ENCODE measurements around the gene GRID1.
A peak's percentile ranks its signal among the peaks of the same experiment; 100 is the strongest.

DNA sequence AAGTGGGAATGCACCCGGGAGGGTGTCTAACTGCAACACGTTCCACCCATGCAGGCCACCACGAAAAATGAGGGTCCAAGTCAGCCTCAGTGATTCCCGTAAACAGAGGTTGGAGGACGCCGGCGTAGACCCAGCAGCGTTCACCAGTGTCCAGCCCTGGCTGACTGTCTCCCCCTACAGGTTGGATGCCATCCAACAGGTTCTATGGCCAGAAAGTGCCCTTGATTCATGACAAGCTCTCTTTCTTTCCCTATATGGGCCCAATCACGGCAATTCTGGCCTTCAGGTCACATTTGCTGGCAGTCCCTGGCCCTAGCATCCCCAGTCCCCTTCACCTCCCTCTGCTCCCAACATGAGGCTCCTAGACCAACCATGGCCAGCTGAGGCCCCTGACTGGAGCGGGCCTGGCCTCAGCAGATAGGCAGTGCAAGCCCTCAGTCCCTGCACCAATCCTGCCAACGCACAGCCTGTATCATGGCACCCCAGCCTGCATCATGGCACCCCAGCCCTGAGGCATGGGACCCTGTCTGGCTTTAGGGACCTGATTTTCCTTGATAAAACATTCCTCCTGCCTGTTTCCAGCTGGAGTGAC is 227.4 kb downstream of the GRID1 start:
- TF ChIP-seq CTCF (IDR thresholded peaks at IDR 0.05) (0 out of 2 replicates have a peak, but pooled peaks have one; percentile 7), CHD2 (IDR thresholded peaks at IDR 0.05; ENCODE audit: low read length, partially characterized antibody) (no peak), RCOR1 (IDR thresholded peaks at IDR 0.05; ENCODE audit: low read length) (no peak), MAX (IDR thresholded peaks at IDR 0.05; ENCODE audit: low read depth) (no peak), MEF2A (IDR thresholded peaks at IDR 0.05; ENCODE audit: borderline replicate concordance, low read depth) (no peak), NFIC (IDR thresholded peaks at IDR 0.05; ENCODE audit: borderline replicate concordance) (no peak), POLR2AphosphoS5 (IDR thresholded peaks at IDR 0.05; ENCODE audit: low read depth, low read length) (no peak), RAD21 (IDR thresholded peaks at IDR 0.05; ENCODE audit: low read length) (peak; percentile 57), EZH2phosphoT487 (IDR thresholded peaks at IDR 0.05; ENCODE audit: borderline replicate concordance, low read depth) (no peak), REST (IDR thresholded peaks at IDR 0.05; ENCODE audit: low read depth, low read length) (no peak), YY1 (IDR thresholded peaks at IDR 0.05; ENCODE audit: low read depth) (no peak), NRF1 (IDR thresholded peaks at IDR 0.05; ENCODE audit: low read depth, low read length) (no peak)
- TF ChIP-seq, protein P1, sequence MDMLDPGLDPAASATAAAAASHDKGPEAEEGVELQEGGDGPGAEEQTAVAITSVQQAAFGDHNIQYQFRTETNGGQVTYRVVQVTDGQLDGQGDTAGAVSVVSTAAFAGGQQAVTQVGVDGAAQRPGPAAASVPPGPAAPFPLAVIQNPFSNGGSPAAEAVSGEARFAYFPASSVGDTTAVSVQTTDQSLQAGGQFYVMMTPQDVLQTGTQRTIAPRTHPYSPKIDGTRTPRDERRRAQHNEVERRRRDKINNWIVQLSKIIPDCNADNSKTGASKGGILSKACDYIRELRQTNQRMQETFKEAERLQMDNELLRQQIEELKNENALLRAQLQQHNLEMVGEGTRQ (IDR thresholded peaks at IDR 0.05; ENCODE audit: borderline replicate concordance, low read depth, low read length), result no peak
